Activated effector memory CD4-positive, alpha-beta T cell treated with anti-CD3 and anti-CD28 coated beads, Interleukin-2, amount 50 U/mL, for 16 hours (primary cell): ENCODE data around the gene DNAJC4.

Experiments
- DNase-seq: peaks from one replicate; pipeline ENCODE4 v3.0.0-alpha.2; 2020

DNAJC4 gene

GRCh38 chr11:64230985-64231365 lies 627 bp downstream of the DNAJC4 start:
- no peak for DNase-seq

GRCh38 chr11:64231546-64231945 lies 1.2 kb downstream of the DNAJC4 start:
- DNase-seq, result no peak

DNA sequence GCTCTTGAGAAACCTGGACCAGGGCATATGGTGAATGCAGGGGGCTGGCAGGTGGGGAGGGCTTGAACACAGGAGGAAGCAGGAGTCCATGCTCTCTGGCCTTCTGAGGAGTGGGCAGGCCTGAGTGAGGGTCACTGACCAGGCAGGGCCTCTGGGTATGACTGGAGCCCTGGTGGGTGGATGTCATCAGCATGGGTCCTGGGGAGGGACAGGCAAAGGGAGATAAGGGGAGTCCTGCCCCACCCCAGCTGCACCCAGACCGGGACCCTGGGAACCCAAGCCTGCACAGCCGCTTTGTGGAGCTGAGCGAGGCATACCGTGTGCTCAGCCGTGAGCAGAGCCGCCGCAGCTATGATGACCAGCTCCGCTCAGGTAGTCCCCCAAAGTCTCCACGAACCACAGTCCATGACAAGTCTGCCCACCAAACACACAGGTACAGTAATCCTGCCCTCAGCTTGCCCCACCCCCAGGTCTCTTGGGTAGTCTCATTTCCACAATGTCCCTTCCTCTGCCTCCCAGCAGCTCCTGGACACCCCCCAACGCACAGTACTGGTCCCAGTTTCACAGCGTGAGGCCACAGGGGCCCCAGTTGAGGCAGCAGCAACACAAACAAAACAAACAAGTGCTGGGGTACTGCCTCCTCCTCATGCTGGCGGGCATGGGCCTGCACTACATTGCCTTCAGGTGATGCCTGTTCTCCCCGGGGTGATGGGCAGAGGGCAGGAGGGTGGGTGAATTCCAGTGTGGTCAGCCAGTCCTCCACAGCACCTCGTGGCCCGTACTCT lies 2.0 kb downstream of the DNAJC4 start:
- DNase-seq, result no peak

GRCh38 chr11:64232967-64233315 lies 2.6 kb downstream of the DNAJC4 start:
- no peak for DNase-seq

GRCh38 chr11:64233913-64234586 lies 3.7 kb downstream of the DNAJC4 start, which contains the start of gene VEGFB:
Gene VEGFB, plus strand, starts transcription at chr11:64234584. Its CDS starts 250 bp downstream, at chr11:64234834.
- peak; percentile 91 for DNase-seq

DNA sequence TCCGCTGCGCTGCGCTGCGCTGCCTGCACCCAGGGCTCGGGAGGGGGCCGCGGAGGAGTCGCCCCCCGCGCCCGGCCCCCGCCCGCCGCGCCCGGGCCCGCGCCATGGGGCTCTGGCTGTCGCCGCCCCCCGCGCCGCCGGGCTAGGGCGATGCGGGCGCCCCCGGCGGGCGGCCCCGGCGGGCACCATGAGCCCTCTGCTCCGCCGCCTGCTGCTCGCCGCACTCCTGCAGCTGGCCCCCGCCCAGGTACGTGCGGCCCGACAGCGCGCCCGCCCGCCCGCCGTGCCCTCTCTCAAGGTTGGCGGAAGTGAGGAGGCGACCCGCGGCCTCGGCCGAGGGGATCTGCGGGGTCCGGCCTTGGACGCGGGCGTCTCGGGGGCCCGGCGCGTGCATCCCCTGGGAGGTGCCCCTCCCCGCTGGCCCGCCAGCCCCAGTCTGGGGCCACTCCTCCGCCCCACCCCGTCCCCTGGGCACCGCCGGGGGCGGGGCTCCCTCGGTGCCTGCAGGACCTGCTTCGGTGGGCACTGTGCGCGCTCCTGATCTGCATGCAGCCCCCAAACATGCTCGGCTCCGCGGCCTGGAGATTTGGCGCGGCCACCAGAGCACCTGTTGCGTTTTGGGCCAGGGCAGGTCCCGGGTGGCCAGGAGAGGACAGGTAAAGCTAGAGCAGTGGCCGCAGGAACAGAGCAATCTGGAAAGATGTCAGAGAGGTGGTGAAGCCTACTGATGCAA lies 4.5 kb downstream of the DNAJC4 start:
- peak; percentile 86 for DNase-seq

GRCh38 chr11:64235437-64236161 lies 5.3 kb downstream of the DNAJC4 start:
- DNase-seq, result no peak

- no peak for DNase-seq
These were observed 7.2 kb downstream of the DNAJC4 start for GRCh38 chr11:64237484-64237951.

GRCh38 chr11:64238076-64238475 lies 7.7 kb downstream of the DNAJC4 start:
- no peak for DNase-seq

GRCh38 chr11:64238999-64239398 lies 8.7 kb downstream of the DNAJC4 start:
- DNase-seq, result no peak

DNA sequence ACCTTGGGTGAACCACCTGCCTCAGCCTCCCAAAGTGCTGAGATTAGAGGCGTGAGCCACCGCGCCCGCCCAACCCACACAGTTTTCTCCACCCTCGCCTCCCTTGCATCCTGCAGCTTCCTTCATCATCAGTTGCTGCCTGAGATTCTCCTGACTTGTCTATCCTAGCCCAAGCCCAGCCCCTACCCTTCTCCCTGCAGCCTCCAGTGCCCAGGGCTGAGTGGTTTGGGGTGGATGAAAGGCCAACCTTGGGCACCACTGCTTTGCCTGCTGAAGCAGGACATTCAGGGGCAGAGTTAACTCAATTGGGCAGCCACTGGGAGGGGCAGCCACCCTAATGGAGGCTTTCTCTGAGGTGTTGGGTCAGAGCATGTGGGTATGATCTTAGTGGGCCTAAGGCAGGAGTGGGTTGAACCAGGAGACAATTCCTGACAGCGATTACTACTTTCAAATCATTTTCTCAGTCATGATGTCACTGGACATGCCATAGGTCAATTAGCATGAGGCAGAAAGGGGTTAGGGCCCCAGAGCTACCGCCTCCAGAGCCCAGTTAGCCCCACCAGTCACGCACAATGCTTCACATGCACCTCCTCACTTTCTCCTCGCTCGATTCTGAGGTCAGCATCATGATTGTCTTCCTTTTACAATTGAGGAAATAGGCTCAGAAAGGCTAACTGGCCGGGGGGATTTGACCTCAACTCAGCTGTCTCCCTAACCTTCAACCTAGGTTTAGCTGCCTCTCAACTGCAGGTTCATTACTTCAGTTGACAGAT lies 9.5 kb downstream of the DNAJC4 start:
- DNase-seq, result no peak

DNA sequence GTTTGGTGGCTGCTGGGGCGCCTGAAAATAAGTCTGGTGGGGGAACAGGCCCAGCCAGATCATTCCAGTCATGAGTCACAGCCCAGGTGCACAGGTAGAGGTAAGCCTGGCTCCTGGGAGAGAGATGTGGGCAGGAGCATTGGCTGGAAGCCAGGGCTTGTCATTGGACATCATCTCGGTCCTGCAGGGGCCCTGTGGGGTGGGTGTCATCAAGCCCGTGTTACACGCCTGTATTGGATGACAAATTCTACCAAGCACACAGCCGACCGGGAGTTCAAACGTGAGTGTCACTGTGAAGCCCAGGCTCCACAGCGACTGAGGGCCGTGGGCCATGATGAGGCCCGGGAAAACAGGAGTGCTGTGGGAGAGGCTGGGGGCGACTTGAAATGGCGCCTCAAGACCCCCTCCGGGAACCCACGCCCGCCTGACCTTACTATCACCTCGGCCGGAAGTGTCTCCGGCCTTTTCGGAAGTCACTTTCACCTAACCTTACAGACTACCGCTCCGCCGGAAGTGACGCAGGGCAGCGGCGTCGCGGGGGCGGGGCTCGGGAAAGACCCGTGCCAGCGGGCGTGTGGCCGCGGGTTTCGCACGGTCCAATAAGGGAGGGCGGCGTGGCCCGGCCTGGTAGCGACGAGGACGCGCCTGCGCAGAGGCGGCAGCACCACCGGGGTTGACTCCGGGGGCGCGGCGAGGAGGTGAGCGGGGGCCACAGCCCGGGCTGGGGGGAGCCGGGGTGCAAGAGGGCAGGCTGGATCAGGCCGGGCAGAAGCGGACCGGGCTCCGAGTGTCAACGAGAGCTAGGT lies 10.3 kb downstream of the DNAJC4 start, which contains the start of gene FKBP2:
Gene FKBP2 (plus strand): TSS at position 661 of the 806 bp plus-strand sequence. CDS start 1,293 bp downstream, outside the sequence.
- DNase-seq, result peak; percentile 99

GRCh38 chr11:64241241-64241490 lies 10.8 kb downstream of the DNAJC4 start:
- DNase-seq, result peak; percentile 100

DNA sequence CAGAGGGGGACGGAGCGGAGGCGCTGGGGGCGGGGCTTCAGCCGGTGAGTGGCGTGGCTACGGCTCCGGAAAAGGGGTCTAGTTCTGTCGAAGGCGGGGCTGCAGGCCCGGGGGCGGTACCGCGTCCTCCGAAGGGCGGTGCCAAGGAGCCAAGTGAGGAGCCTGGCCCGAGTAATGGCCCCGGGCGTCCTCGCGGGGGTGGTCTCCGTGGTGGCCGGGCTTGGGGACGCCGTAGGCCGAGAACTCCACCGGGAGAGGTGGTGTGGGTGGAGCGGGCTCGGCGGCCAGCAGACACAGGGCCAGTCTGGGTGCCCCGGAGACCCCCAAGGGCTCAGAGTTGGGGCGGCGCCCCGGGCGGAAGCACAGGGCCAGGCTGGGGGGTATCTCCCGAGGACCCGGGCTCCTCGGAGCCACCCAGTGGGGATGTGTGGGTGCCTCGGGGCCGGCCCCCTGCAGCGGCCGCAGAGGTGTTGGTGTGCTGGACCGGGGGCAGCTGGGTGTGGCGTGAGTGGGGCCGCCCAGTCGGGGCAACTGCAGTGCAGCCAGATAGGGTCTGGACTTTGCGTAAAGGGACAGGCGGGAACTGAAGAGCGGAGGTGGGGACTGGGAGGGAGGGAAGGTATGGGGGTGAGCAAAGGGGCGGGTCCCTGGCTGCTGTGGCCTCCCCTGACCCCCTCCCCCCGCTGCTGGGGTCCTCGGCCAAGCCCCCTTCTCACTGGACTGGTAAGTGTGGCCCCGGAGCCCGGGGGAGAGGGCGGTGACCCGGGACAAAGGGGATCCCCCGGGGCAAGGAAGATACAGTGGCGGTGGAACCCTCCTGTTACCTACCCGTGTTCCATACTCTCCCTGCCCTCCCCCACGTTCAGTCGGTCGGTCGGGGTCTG lies 11.4 kb downstream of the DNAJC4 start:
- DNase-seq, result no peak

DNA sequence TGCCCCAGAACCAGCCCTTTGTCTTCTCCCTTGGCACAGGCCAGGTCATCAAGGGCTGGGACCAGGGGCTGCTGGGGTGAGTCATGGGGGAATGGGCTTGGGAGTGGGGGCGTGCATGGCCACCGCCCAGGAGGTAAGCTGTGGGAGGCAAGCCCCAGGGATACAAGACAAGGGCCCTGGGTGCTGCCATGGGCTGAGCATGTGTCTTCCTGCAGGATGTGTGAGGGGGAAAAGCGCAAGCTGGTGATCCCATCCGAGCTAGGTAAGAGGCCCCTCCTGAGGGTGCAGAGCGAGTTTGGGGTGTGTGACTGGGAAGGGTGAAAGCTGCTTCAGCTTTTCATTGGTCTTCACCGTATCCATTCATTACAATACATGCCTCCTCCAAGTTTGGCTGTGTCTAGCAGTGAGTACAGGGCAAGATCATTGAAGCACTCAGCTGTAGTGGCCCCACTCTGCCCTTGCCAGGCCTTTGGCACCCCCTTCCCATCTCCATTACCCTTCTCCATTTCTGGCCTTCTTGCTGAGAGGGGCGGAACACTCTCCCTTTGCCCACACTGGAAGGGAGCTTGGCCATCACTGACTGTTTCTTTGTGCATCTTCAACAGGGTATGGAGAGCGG lies 13.0 kb downstream of the DNAJC4 start:
- DNase-seq, result no peak

- DNase-seq, result no peak
These were observed 13.8 kb downstream of the DNAJC4 start for GRCh38 chr11:64244107-64244506.

- DNase-seq, result no peak
These were observed 14.6 kb downstream of the DNAJC4 start for GRCh38 chr11:64244966-64245365.

GRCh38 chr11:64245401-64245796 lies 15.1 kb downstream of the DNAJC4 start:
- DNase-seq, result no peak

DNA sequence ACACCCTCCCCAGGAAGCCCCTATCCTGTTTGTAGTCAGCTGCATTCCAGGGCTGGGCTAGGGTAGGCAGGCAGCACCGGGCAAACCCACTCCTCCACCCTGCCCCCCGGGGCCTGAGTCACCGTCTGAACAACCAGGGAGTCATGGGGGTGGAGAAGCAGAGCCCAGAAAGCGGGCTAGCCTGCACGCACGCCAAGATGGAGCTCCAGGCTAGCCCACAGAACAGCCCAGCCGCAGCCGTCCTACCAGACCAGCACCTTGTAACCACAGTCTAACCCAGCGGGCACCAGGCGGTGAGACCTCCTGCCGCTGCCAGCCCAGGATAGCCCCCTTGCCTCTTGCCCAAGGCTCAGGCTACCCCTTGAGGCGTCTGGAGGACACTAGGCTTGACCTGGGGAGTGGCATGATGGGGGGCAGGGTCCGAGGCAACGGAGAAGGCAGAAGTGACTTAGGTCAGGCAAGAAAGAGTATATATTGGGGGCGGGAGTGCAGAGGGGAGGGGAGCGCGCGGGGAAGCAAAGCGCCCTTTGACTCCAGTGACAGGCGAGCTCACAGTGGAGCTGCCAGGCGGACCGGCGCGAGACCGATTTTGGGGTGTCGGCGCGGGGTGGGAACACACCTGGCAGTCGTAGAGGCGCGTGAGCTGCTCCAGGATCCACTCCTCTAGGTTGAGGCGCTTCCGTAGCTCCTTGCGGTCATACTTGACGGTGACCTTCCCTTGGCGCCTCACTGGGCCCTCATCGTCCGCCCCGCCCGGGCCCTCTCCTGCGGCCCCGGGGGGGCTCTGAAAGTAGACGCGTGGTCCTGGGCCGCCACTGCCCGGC lies 15.7 kb downstream of the DNAJC4 start:
- DNase-seq, result peak; percentile 92
